Type B pancreatic cell (in vitro differentiated cells): ENCODE results near the gene MLLT6. TPM values are rescaled to one million over a fixed set of nuclear protein-coding genes. Genes with fewer than 3 reads are reported as not detected.
A peak's percentile ranks its signal among the peaks of the same experiment; 100 is the strongest.

Experiments used
- DNase-seq: peaks from one replicate; pipeline ENCODE4 v3.0.0; 2021; ENCODE audit warnings: mixed read lengths; ENCODE audit not compliant: unreplicated experiment; ENCODE audit errors: extremely low spot score
- H3K27ac Mint-ChIP-seq: 2 replicates; pipeline ENCODE4 v1.8.0; 2021; ENCODE audit warnings: mild to moderate bottlenecking, mixed read lengths
- H3K27me3 Mint-ChIP-seq: 2 replicates; pipeline ENCODE4 v1.8.0; 2021; ENCODE audit warnings: mixed read lengths
- H3K36me3 Mint-ChIP-seq: 2 replicates; pipeline ENCODE4 v1.8.0; 2021; ENCODE audit warnings: mixed read lengths
- H3K4me1 Mint-ChIP-seq: one replicate; pipeline ENCODE4 v1.8.0; 2021; ENCODE audit warnings: mixed read lengths; ENCODE audit not compliant: unreplicated experiment
- H3K4me3 Mint-ChIP-seq: 2 replicates; pipeline ENCODE4 v1.8.0; 2021; ENCODE audit warnings: mild to moderate bottlenecking, mixed read lengths
- H3K9me3 Mint-ChIP-seq: 2 replicates; pipeline ENCODE4 v1.8.0; 2021; ENCODE audit warnings: mixed read lengths
- CTCF ChIP-seq: fragments of 200-600 bp; sonication (generic); conservative IDR thresholded peaks from 2 replicates; pipeline ENCODE4 v1.5.0; 2021; ENCODE audit warnings: antibody characterized with exemption, mild to moderate bottlenecking
- total RNA-seq: library from RNA; stranded (reverse); gene quantifications from 2 replicates; pipeline ENCODE4 v1.2.1, GENCODE V29; 2021; ENCODE audit warnings: low replicate concordance

The MLLT6 gene
- total RNA-seq, 1 donor from 2014 or later, result 130 TPM

- Mint-ChIP-seq H3K27ac (no peak overlapping the region), H3K36me3 (no peaks in the 10 kb centered on the region), H3K4me3 (no peak overlapping the region), H3K27me3 (peaks cover 19% of the 10 kb centered on the region), H3K9me3 (no peaks in the 10 kb centered on the region), H3K4me1 (peaks cover 15% of the 10 kb centered on the region)
- DNase-seq, result no peak
- TF ChIP-seq CTCF, result no peak
Observed at GRCh38 chr17:38659415-38659814, 45.7 kb upstream of the MLLT6 start.

- Mint-ChIP-seq H3K27ac (no peak overlapping the region), H3K4me3 (no peak overlapping the region), H3K36me3 (no peaks in the 10 kb centered on the region), H3K9me3 (no peaks in the 10 kb centered on the region), H3K27me3 (peaks cover 18% of the 10 kb centered on the region), H3K4me1 (peaks cover 11% of the 10 kb centered on the region)
- TF ChIP-seq CTCF, result no peak
- DNase-seq, result no peak
Observed at GRCh38 chr17:38660097-38661025, 44.7 kb upstream of the MLLT6 start.

- Mint-ChIP-seq H3K27me3 (peaks cover 22% of the 10 kb centered on the region), H3K36me3 (no peaks in the 10 kb centered on the region), H3K9me3 (no peaks in the 10 kb centered on the region), H3K4me1 (peaks cover 6% of the 10 kb centered on the region), H3K27ac (no peak overlapping the region), H3K4me3 (no peak overlapping the region)
- TF ChIP-seq CTCF, result peak; percentile 89
- DNase-seq, result peak; percentile 80
Observed at GRCh38 chr17:38663125-38663751, 41.8 kb upstream of the MLLT6 start.

- Mint-ChIP-seq H3K9me3 (no peaks in the 10 kb centered on the region), H3K4me3 (no peak overlapping the region), H3K36me3 (no peaks in the 10 kb centered on the region), H3K27ac (no peak overlapping the region), H3K27me3 (peaks cover 28% of the 10 kb centered on the region), H3K4me1 (peaks cover 6% of the 10 kb centered on the region)
- DNase-seq, result no peak
- TF ChIP-seq CTCF, result no peak
Observed at GRCh38 chr17:38663964-38664644, 41.0 kb upstream of the MLLT6 start.

GRCh38 chr17:38667099-38667786, 37.8 kb upstream of the MLLT6 start:
- Mint-ChIP-seq H3K4me1 (peaks cover 17% of the 10 kb centered on the region), H3K4me3 (peak overlapping the region; percentile 5), H3K27ac (peak overlapping the region; percentile 7), H3K9me3 (no peaks in the 10 kb centered on the region), H3K27me3 (peaks cover 51% of the 10 kb centered on the region), H3K36me3 (no peaks in the 10 kb centered on the region)
- DNase-seq, result no peak
- TF ChIP-seq CTCF, result peak; percentile 99
